Neuronal stem cell (in vitro differentiated cells): ENCODE measurements around the gene CAMTA1.
"Not testable (repeated sequence)": the region's sequence is repeated elsewhere in the genome, so short reads cannot be mapped to it uniquely, and the experiment has no call there.

Source experiments
- DNase-seq: peaks from one replicate; pipeline ENCODE4 v3.0.0-alpha.2; 2013; ENCODE audit warnings: low spot score
- H2AFZ ChIP-seq: one replicate; pipeline ENCODE4 v1.6.1; 2013; ENCODE audit warnings: mild to moderate bottlenecking, low read length, inconsistent platforms
- H2AK5ac ChIP-seq: 2 replicates; pipeline ENCODE4 v1.6.1; 2013; ENCODE audit warnings: low read depth, mild to moderate bottlenecking, inconsistent platforms, low read length, moderate library complexity, mixed read lengths
- H2BK120ac ChIP-seq: 2 replicates; pipeline ENCODE4 v1.6.1; 2013; ENCODE audit warnings: low read depth, mild to moderate bottlenecking, inconsistent platforms, low read length, moderate library complexity, mixed read lengths
- H2BK12ac ChIP-seq: one replicate; pipeline ENCODE4 v1.6.1; 2013; ENCODE audit warnings: low read length, inconsistent platforms
- H2BK15ac ChIP-seq: 2 replicates; pipeline ENCODE4 v1.6.1; 2013; ENCODE audit warnings: mild to moderate bottlenecking, low read length, inconsistent platforms, mixed read lengths
- H2BK5ac ChIP-seq: one replicate; pipeline ENCODE4 v1.6.1; 2013; ENCODE audit warnings: inconsistent platforms, mild to moderate bottlenecking, low read length, moderate library complexity
- H3K14ac ChIP-seq: one replicate; pipeline ENCODE4 v1.6.1; 2013; ENCODE audit warnings: low read length, inconsistent platforms
- H3K18ac ChIP-seq: 2 replicates; pipeline ENCODE4 v1.6.1; 2013; ENCODE audit warnings: low read length, inconsistent platforms
- H3K23ac ChIP-seq: 2 replicates; pipeline ENCODE4 v1.6.1; 2013; ENCODE audit warnings: low read depth, mild to moderate bottlenecking, mixed read lengths, low read length, inconsistent platforms; ENCODE audit not compliant: poor library complexity
- H3K27ac ChIP-seq: replicated peaks from 3 replicates; pipeline ENCODE4 v1.5.1; 2013; ENCODE audit warnings: low read length, inconsistent platforms
- H3K27me3 ChIP-seq, 3 experiments: 2 replicates each; pipeline ENCODE4 v1.6.1; 2013; ENCODE audit warnings: low read length in 3 of 3, mild to moderate bottlenecking in 2 of 3, inconsistent platforms in 1 of 3, low read depth in 1 of 3, mixed read lengths in 1 of 3, moderate library complexity in 1 of 3; ENCODE audit not compliant: control insufficient read depth in 3 of 3, insufficient read depth in 3 of 3
- H3K36me3 ChIP-seq, 2 donors: replicated peaks in 1 of 2; 2 replicates each; pipeline ENCODE4 v1.6.1; 2013; ENCODE audit warnings: low read length in 2 of 2; ENCODE audit not compliant: control insufficient read depth in 2 of 2, insufficient read depth in 2 of 2
- H3K4ac ChIP-seq: 2 replicates; pipeline ENCODE4 v1.6.1; 2013; ENCODE audit warnings: inconsistent platforms, mild to moderate bottlenecking, low read length, moderate library complexity
- H3K4me1 ChIP-seq, 2 donors: 1 replicate in 1 of 2; 2 replicates in 1 of 2; pipeline ENCODE4 v1.6.1; 2013; ENCODE audit warnings: low read length in 2 of 2, low read depth in 1 of 2; ENCODE audit not compliant: control insufficient read depth in 2 of 2, insufficient read depth in 1 of 2
- H3K4me2 ChIP-seq: one replicate; pipeline ENCODE4 v1.6.1; 2013; ENCODE audit warnings: mild to moderate bottlenecking, low read length, inconsistent platforms; ENCODE audit not compliant: insufficient read depth, poor library complexity, severe bottlenecking
- H3K4me3 ChIP-seq, 2 donors: 2 replicates each; pipeline ENCODE4 v1.5.1; 2013; ENCODE audit warnings: low read length in 2 of 2, mild to moderate bottlenecking in 2 of 2, inconsistent platforms in 1 of 2, moderate library complexity in 1 of 2
- H3K79me1 ChIP-seq: one replicate; pipeline ENCODE4 v1.6.1; 2013; ENCODE audit warnings: low read depth, mild to moderate bottlenecking, inconsistent platforms, low read length, moderate library complexity
- H3K9ac ChIP-seq: one replicate; pipeline ENCODE4 v1.6.1; 2013; ENCODE audit warnings: mild to moderate bottlenecking, low read depth, low read length, inconsistent platforms; ENCODE audit not compliant: poor library complexity
- H3K9me3 ChIP-seq, 2 donors: replicated peaks in 1 of 2; 2 replicates each; pipeline versions ENCODE3 to v1.6.1; 2013; ENCODE audit warnings: low read length in 2 of 2, mild to moderate bottlenecking in 2 of 2, inconsistent platforms in 1 of 2, low read depth in 1 of 2, mixed read lengths in 1 of 2, moderate library complexity in 1 of 2; ENCODE audit not compliant: control insufficient read depth in 2 of 2, insufficient read depth in 1 of 2
- H4K8ac ChIP-seq: one replicate; pipeline ENCODE4 v1.6.1; 2013; ENCODE audit warnings: low read depth, mild to moderate bottlenecking, inconsistent platforms, low read length, moderate library complexity
- H4K91ac ChIP-seq: one replicate; pipeline ENCODE4 v1.6.1; 2013; ENCODE audit warnings: low read length, low read depth, mild to moderate bottlenecking, inconsistent platforms; ENCODE audit not compliant: poor library complexity
- WGBS, 2 donors: extraction: QIAGEN DNeasy Blood & Tissue Kit; methylation state at CpG; one replicate each; pipeline ENCODE4 v1.1.7; 2013; ENCODE audit warnings: missing lambda C conversion rate in 2 of 2, mixed read lengths in 1 of 2; ENCODE audit not compliant: insufficient read length in 2 of 2, insufficient replicate concordance in 1 of 2; ENCODE audit errors: extremely low coverage in 2 of 2; 5-methylcytosine and 5-hydroxymethylcytosine counted together

CAMTA1 gene

DNA sequence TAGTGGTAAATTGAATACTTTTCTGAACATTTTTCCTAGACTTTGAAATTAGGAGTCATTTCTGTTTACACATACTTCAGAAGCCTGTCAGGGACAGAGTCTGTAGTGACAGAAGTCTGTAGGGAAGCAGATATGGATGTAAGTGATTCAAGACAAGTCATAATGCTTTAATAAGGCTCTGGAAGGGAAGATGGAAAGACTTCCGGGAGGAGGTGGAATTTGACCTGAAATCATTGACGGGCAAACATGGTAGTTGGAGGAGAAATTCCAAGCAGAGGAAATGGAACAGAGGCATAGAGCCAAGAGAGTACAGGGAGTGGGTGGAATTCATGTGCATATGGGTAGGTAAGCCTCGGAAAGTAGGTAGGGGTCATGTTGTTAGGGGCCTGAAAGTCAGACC, 22.5 kb downstream of the CAMTA1 start:
- H3K9ac ChIP-seq = no peak overlapping the region
- no peak overlapping the region for H3K18ac ChIP-seq
- no peak overlapping the region for H4K91ac ChIP-seq
- no peak overlapping the region for H2BK5ac ChIP-seq
- H4K8ac ChIP-seq = no peak overlapping the region
- peaks cover 0 to 3% of the 10 kb centered on the region in 2 donors for H3K4me1 ChIP-seq
- no peak overlapping the region for H3K14ac ChIP-seq
- H2BK15ac ChIP-seq = no peak overlapping the region
- no peak overlapping the region for H3K27ac ChIP-seq
- H3K27me3 ChIP-seq = no peaks in the 10 kb centered on the region
- no peak overlapping the region for H3K4me3 ChIP-seq
- H2AK5ac ChIP-seq = no peak overlapping the region
- no peak overlapping the region for H3K4ac ChIP-seq
- H2AFZ ChIP-seq = no peak overlapping the region
- no peaks in the 10 kb centered on the region for H3K9me3 ChIP-seq
- peaks cover 0 to 8% of the 10 kb centered on the region in 2 donors for H3K36me3 ChIP-seq
- H3K23ac ChIP-seq = no peak overlapping the region
- no peak overlapping the region for H3K4me2 ChIP-seq
- WGBS, 2 donors = no CpG with 5 or more reads among the region's 3 CpGs
- H2BK12ac ChIP-seq = no peak overlapping the region
- H3K79me1 ChIP-seq = peaks cover 2% of the 10 kb centered on the region
- DNase-seq = no peak
- no peak overlapping the region for H2BK120ac ChIP-seq

DNA sequence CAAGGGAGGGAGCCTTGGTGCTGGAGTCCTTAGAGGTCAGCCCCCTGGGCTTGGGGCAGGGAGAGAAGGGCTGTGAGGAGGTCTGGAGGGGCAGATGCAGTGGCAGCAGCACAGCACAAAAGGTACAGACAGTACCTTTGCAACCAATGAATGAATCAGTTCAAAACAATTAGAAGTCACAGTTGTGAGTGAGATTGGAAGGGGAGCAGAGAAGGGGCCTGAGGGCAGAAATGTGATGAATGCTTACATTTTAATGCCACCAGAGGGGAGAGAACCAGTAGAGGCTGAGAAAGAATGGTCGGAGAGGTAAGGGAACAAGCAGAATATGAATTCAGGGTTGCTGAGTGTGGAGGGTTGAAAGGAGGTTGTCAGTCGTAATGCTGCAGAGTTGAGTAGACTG, 24.2 kb downstream of the CAMTA1 start:
- peaks cover 0 to 3% of the 10 kb centered on the region in 2 donors for H3K4me1 ChIP-seq
- H3K4me2 ChIP-seq = no peak overlapping the region
- no peak overlapping the region for H3K18ac ChIP-seq
- no peak overlapping the region for H4K91ac ChIP-seq
- no peak overlapping the region for H3K23ac ChIP-seq
- H3K14ac ChIP-seq = no peak overlapping the region
- H2BK120ac ChIP-seq = no peak overlapping the region
- no peak overlapping the region for H2AFZ ChIP-seq
- no peak overlapping the region for H3K27ac ChIP-seq
- peaks cover 8% of the 10 kb centered on the region for H3K79me1 ChIP-seq
- H2BK12ac ChIP-seq = no peak overlapping the region
- H3K27me3 ChIP-seq = peaks cover 0 to 2% (median 0%) of the 10 kb centered on the region in 3 experiments
- DNase-seq = no peak
- no peak overlapping the region for H4K8ac ChIP-seq
- WGBS, 2 donors = no CpG with 5 or more reads among the region's 2 CpGs
- H3K36me3 ChIP-seq = peaks cover 0 to 8% of the 10 kb centered on the region in 2 donors
- H2BK15ac ChIP-seq = no peak overlapping the region
- no peak overlapping the region for H3K4me3 ChIP-seq
- no peak overlapping the region for H2AK5ac ChIP-seq
- no peak overlapping the region for H2BK5ac ChIP-seq
- no peak overlapping the region for H3K4ac ChIP-seq
- H3K9me3 ChIP-seq = no peaks in the 10 kb centered on the region
- no peak overlapping the region for H3K9ac ChIP-seq

- H3K27ac ChIP-seq, H2BK120ac ChIP-seq, H4K8ac ChIP-seq, DNase-seq, H2BK12ac ChIP-seq, H3K18ac ChIP-seq, H2AK5ac ChIP-seq, H3K14ac ChIP-seq, H3K4me1 ChIP-seq, H3K27me3 ChIP-seq, H2AFZ ChIP-seq, H2BK5ac ChIP-seq, H3K9ac ChIP-seq, H3K4ac ChIP-seq, H3K4me2 ChIP-seq, H3K9me3 ChIP-seq, H2BK15ac ChIP-seq, H3K4me3 ChIP-seq, H4K91ac ChIP-seq, H3K79me1 ChIP-seq, H3K36me3 ChIP-seq, H3K23ac ChIP-seq: not testable (repeated sequence)
- no CpG with 5 or more reads among the region's 15 CpGs for WGBS, 2 donors
Observed at GRCh38 chr1:6810146-6810734, 25.0 kb downstream of the CAMTA1 start.

DNA sequence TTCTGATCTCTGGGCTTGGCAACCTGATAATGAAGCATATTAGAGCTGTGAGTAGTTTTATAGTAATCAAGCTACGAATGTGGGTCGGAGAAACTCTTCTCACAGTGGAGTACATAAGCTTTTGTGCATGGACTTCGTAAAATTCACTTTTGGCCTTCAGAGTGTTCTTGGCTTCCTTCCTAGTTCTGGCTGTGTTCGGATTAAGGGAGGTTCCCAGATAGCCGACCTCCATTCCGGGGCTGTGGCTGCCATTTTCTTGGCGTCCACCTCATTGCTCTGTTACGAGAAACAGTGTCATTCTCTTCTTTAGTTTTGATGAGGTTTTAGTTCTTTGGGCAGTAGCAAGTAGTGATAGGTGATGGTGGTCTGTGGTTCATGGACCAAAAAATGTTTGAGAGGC, 26.3 kb downstream of the CAMTA1 start:
- Histone ChIP-seq H3K4me3 (no peak overlapping the region), H3K27ac (no peak overlapping the region), H2AK5ac (no peak overlapping the region), H2BK12ac (no peak overlapping the region), H3K4ac (no peak overlapping the region), H2BK15ac (no peak overlapping the region), H2AFZ (no peak overlapping the region), H3K4me1 (peaks cover 0 to 3% of the 10 kb centered on the region in 2 donors), H3K9me3 (no peaks in the 10 kb centered on the region), H3K36me3 (peaks cover 0 to 8% of the 10 kb centered on the region in 2 donors), H4K91ac (no peak overlapping the region), H2BK120ac (no peak overlapping the region), H3K18ac (no peak overlapping the region), H3K23ac (no peak overlapping the region), H2BK5ac (no peak overlapping the region), H4K8ac (no peak overlapping the region), H3K4me2 (no peak overlapping the region), H3K79me1 (peaks cover 10% of the 10 kb centered on the region), H3K14ac (no peak overlapping the region), H3K9ac (no peak overlapping the region), H3K27me3 (peaks cover 0 to 2% (median 0%) of the 10 kb centered on the region in 3 experiments)
- no CpG with 5 or more reads among the region's 8 CpGs for WGBS, 2 donors
- DNase-seq = no peak
